NCI-H2227 (cell line): ENCODE results near the gene FAM124B.

Source experiments
- DNase-seq: peaks from one replicate; lab custom pipeline; 2025; ENCODE audit not compliant: unreplicated experiment; lab: John Stamatoyannopoulos, UW

Gene FAM124B

GRCh38 chr2:224401641-224402342 is at the start of gene FAM124B:
Gene FAM124B, minus strand, starts transcription at chr2:224402107. Its CDS starts 339 bp downstream, at chr2:224401768.
- DNase-seq: peak; percentile 79

GRCh38 chr2:224449212-224450147 is 47.6 kb upstream of the FAM124B start:
- DNase-seq: no peak

- no peak for DNase-seq
Measured at GRCh38 chr2:224448236-224448635, 46.3 kb upstream of the FAM124B start.

GRCh38 chr2:224444783-224445182 is 42.9 kb upstream of the FAM124B start:
- no peak for DNase-seq

- no peak for DNase-seq
Measured at GRCh38 chr2:224444021-224444420, 42.1 kb upstream of the FAM124B start.

GRCh38 chr2:224442071-224442967 is 40.4 kb upstream of the FAM124B start:
- DNase-seq: no peak

GRCh38 chr2:224440988-224441387 is 39.1 kb upstream of the FAM124B start:
- DNase-seq: no peak

GRCh38 chr2:224438726-224439125 is 36.8 kb upstream of the FAM124B start:
- no peak for DNase-seq

- DNase-seq: no peak
Measured at GRCh38 chr2:224436634-224437033, 34.7 kb upstream of the FAM124B start.

- no peak for DNase-seq
Measured at GRCh38 chr2:224434618-224435017, 32.7 kb upstream of the FAM124B start.

GRCh38 chr2:224433442-224433841 is 31.5 kb upstream of the FAM124B start:
- DNase-seq: no peak

- no peak for DNase-seq
Measured at GRCh38 chr2:224432003-224432579, 30.2 kb upstream of the FAM124B start.

GRCh38 chr2:224429441-224429810 is 27.5 kb upstream of the FAM124B start:
- DNase-seq: no peak

- DNase-seq: no peak
Measured at GRCh38 chr2:224428787-224429440, 27.0 kb upstream of the FAM124B start.

- no peak for DNase-seq
Measured at GRCh38 chr2:224427471-224427870, 25.6 kb upstream of the FAM124B start.

GRCh38 chr2:224426656-224427055 is 24.7 kb upstream of the FAM124B start:
- DNase-seq: no peak

GRCh38 chr2:224421065-224421464 is 19.2 kb upstream of the FAM124B start:
- DNase-seq: no peak

- no peak for DNase-seq
Measured at GRCh38 chr2:224417947-224418346, 16.0 kb upstream of the FAM124B start.

GRCh38 chr2:224417361-224417729 is 15.4 kb upstream of the FAM124B start:
- DNase-seq: no peak

GRCh38 chr2:224416656-224417360 is 14.9 kb upstream of the FAM124B start:
- DNase-seq: no peak
